IMR-90 (cell line): Measurements from ENCODE around the gene PRKCH. TPM values are rescaled to one million over a fixed set of nuclear protein-coding genes. Genes with fewer than 3 reads are reported as not detected.

Experiments used
- ATAC-seq: fragments of 200-7000 bp; cut with Tn5 transposase; 2 replicates; pipeline ENCODE4 v1.9.1; 2020; ENCODE audit warnings: low read depth, mild to moderate bottlenecking, moderate library complexity
- BruUV-seq: library from RNA; stranded (reverse); fragments of 400-500 nt; replicated peaks from 2 replicates; lab custom pipeline; 2021; lab: Mats Ljungman, UMichigan
- CTCF ChIA-PET: fragments of 300-600 bp; formaldehyde crosslinking; extraction: SDS; loops from one replicate; lab custom pipeline; 2021; ENCODE audit warnings: antibody characterized with exemption; lab: Yijun Ruan, JAX
- POLR2A ChIA-PET: fragments of 300-600 bp; sonication (Branson Sonifier 250); formaldehyde crosslinking; loops from one replicate; lab custom pipeline; 2022; ENCODE audit warnings: antibody characterized with exemption; ENCODE audit not compliant: unreplicated experiment; lab: Charles Lee
- DNase-seq: peaks from one replicate; pipeline ENCODE4 v3.0.0; 2013
- H2AFZ ChIP-seq: replicated peaks from 2 replicates; pipeline ENCODE3; 2013; ENCODE audit warnings: low read length, mild to moderate bottlenecking; ENCODE audit not compliant: poor library complexity
- H2AK5ac ChIP-seq: 2 replicates; pipeline ENCODE4 v1.6.1; 2013; ENCODE audit warnings: low read depth, low read length, inconsistent platforms
- H2AK9ac ChIP-seq: replicated peaks from 2 replicates; pipeline ENCODE3; 2013; ENCODE audit warnings: mild to moderate bottlenecking, low read depth, low read length, moderate library complexity; ENCODE audit not compliant: poor library complexity
- H2BK120ac ChIP-seq: 2 replicates; pipeline ENCODE4 v1.6.1; 2013; ENCODE audit warnings: low read depth, low read length, inconsistent platforms
- H2BK15ac ChIP-seq: 3 replicates; pipeline ENCODE4 v1.6.1; 2013; ENCODE audit warnings: low read depth, low read length, inconsistent platforms
- H2BK20ac ChIP-seq: 2 replicates; pipeline ENCODE4 v1.6.1; 2013; ENCODE audit warnings: low read depth, mild to moderate bottlenecking, inconsistent platforms, low read length, moderate library complexity
- H2BK5ac ChIP-seq: 2 replicates; pipeline ENCODE4 v1.6.1; 2013; ENCODE audit warnings: mild to moderate bottlenecking, low read depth, low read length, inconsistent platforms; ENCODE audit not compliant: poor library complexity, severe bottlenecking
- H3K14ac ChIP-seq: replicated peaks from 2 replicates; pipeline ENCODE4 v1.6.1; 2013; ENCODE audit warnings: low read depth, low read length, inconsistent platforms
- H3K18ac ChIP-seq: 2 replicates; pipeline ENCODE4 v1.6.1; 2013; ENCODE audit warnings: low read depth, low read length, control low read depth
- H3K23ac ChIP-seq: 2 replicates; pipeline ENCODE4 v1.6.1; 2013; ENCODE audit warnings: low read depth, low read length, inconsistent platforms
- H3K27ac ChIP-seq: 2 replicates; pipeline ENCODE4 v1.5.1; 2013; ENCODE audit warnings: mild to moderate bottlenecking, control low read depth, low read length; ENCODE audit not compliant: insufficient read depth
- H3K27me3 ChIP-seq: 2 replicates; pipeline ENCODE4 v1.6.1; 2013; ENCODE audit warnings: low read length; ENCODE audit not compliant: control insufficient read depth, insufficient read depth
- H3K36me3 ChIP-seq: 2 replicates; pipeline ENCODE4 v1.6.1; 2013; ENCODE audit warnings: low read length, mixed read lengths; ENCODE audit not compliant: control insufficient read depth, insufficient read depth
- H3K4ac ChIP-seq: 2 replicates; pipeline ENCODE4 v1.6.1; 2013; ENCODE audit warnings: low read depth, low read length, inconsistent platforms
- H3K4me1 ChIP-seq: 2 replicates; pipeline ENCODE4 v1.6.1; 2013; ENCODE audit warnings: low read length, mixed read lengths; ENCODE audit not compliant: control insufficient read depth, insufficient read depth
- H3K4me2 ChIP-seq: 2 replicates; pipeline ENCODE4 v1.6.1; 2013; ENCODE audit warnings: low read depth, mild to moderate bottlenecking, control low read depth, low read length, moderate library complexity
- H3K4me3 ChIP-seq: 2 replicates; pipeline ENCODE4 v1.5.1; 2013; ENCODE audit warnings: low read depth, mild to moderate bottlenecking, control low read depth, low read length, moderate library complexity; ENCODE audit not compliant: insufficient read depth
- H3K56ac ChIP-seq: 2 replicates; pipeline ENCODE4 v1.6.1; 2013; ENCODE audit warnings: low read length, inconsistent platforms; ENCODE audit not compliant: insufficient read depth; ENCODE audit errors: extremely low read depth
- H3K79me1 ChIP-seq, 2 experiments: 2 replicates each; pipeline ENCODE4 v1.6.1; 2013; ENCODE audit warnings: low read length in 2 of 2, inconsistent platforms in 1 of 2, low read depth in 1 of 2
- H3K9ac ChIP-seq: 2 replicates; pipeline ENCODE4 v1.6.1; 2013; ENCODE audit warnings: low read depth, low read length, control low read depth
- H3K9me1 ChIP-seq: 2 replicates; pipeline ENCODE4 v1.6.1; 2013; ENCODE audit warnings: low read length, inconsistent platforms; ENCODE audit not compliant: insufficient read depth
- H3K9me3 ChIP-seq: 2 replicates; pipeline ENCODE4 v1.6.1; 2013; ENCODE audit warnings: low read length; ENCODE audit not compliant: control insufficient read depth, insufficient read depth
- H4K20me1 ChIP-seq: 2 replicates; pipeline ENCODE4 v1.6.1; 2013; ENCODE audit warnings: low read length, inconsistent platforms; ENCODE audit not compliant: insufficient read depth
- H4K5ac ChIP-seq: 2 replicates; pipeline ENCODE4 v1.6.1; 2013; ENCODE audit warnings: mild to moderate bottlenecking, low read depth, low read length, control low read depth
- H4K8ac ChIP-seq, 2 experiments: 2 replicates each; pipeline ENCODE4 v1.6.1; 2013; ENCODE audit warnings: low read depth in 2 of 2, low read length in 2 of 2, control low read depth in 1 of 2, inconsistent platforms in 1 of 2
- H4K91ac ChIP-seq: 2 replicates; pipeline ENCODE4 v1.6.1; 2013; ENCODE audit warnings: low read depth, low read length, inconsistent platforms; ENCODE audit not compliant: insufficient read depth
- BHLHE40 ChIP-seq: fragments of 150-350 bp; IDR thresholded peaks from 2 replicates; pipeline ENCODE4 v1.6.1; 2016; ENCODE audit warnings: mild to moderate bottlenecking, low read depth, low read length
- CEBPB ChIP-seq: IDR thresholded peaks from 2 replicates; pipeline ENCODE4 v1.6.1; 2012; ENCODE audit warnings: low read depth, low read length, improper control_type of control experiment
- CHD1 ChIP-seq: IDR thresholded peaks from 2 replicates; pipeline ENCODE4 v1.6.1; 2012; ENCODE audit warnings: low read depth, low read length, improper control_type of control experiment
- ELK1 ChIP-seq: fragments of 150-350 bp; IDR thresholded peaks from 2 replicates; pipeline ENCODE4 v1.6.1; 2016; ENCODE audit warnings: low read depth, mild to moderate bottlenecking, low read length, moderate library complexity, borderline replicate concordance
- FOS ChIP-seq: fragments of 150-350 bp; IDR thresholded peaks from 2 replicates; pipeline ENCODE4 v1.6.1; 2016; ENCODE audit warnings: low read depth, low read length
- MXI1 ChIP-seq: IDR thresholded peaks from 2 replicates; pipeline ENCODE4 v1.6.1; 2012; ENCODE audit warnings: low read depth, mild to moderate bottlenecking, low read length, moderate library complexity, borderline replicate concordance
- NFE2L2 ChIP-seq: fragments of 150-350 bp; IDR thresholded peaks from 2 replicates; pipeline ENCODE4 v1.6.1; 2016; ENCODE audit warnings: low read depth, mild to moderate bottlenecking, low read length
- POLR2A ChIP-seq: IDR thresholded peaks from 2 replicates; pipeline ENCODE4 v1.6.1; 2012; ENCODE audit warnings: mild to moderate bottlenecking, low read depth, low read length
- RAD21 ChIP-seq: IDR thresholded peaks from 2 replicates; pipeline ENCODE4 v1.6.1; 2012; ENCODE audit warnings: low read length, improper control_type of control experiment
- RCOR1 ChIP-seq: IDR thresholded peaks from 2 replicates; pipeline ENCODE4 v1.6.1; 2012; ENCODE audit warnings: mild to moderate bottlenecking, low read length, improper control_type of control experiment; ENCODE audit not compliant: insufficient replicate concordance
- RFX5 ChIP-seq: IDR thresholded peaks from 2 replicates; pipeline ENCODE4 v1.8.0; 2012; ENCODE audit warnings: low read depth, mild to moderate bottlenecking, low read length, moderate library complexity
- SMC3 ChIP-seq: fragments of 150-350 bp; IDR thresholded peaks from 2 replicates; pipeline ENCODE4 v1.6.1; 2016; ENCODE audit warnings: low read depth, mild to moderate bottlenecking, antibody characterized with exemption, low read length, moderate library complexity
- USF2 ChIP-seq: fragments of 150-350 bp; IDR thresholded peaks from 2 replicates; pipeline ENCODE4 v1.6.1; 2017; ENCODE audit warnings: mild to moderate bottlenecking, antibody characterized with exemption, low read length, low read depth
- WGBS, 2 experiments: methylation state at CpG; one replicate each; pipeline versions ENCODE4 v1.1.5 to v1.1.7; 2013; ENCODE audit warnings: missing lambda C conversion rate in 2 of 2; ENCODE audit not compliant: insufficient read length in 1 of 2; ENCODE audit errors: extremely low coverage in 2 of 2; 5-methylcytosine and 5-hydroxymethylcytosine counted together
- dilution Hi-C: fragments of 300-500 bp; cut with HindIII; formaldehyde crosslinking; loops from one replicate; pipeline ENCODE4 v1.14.3; 2018; ENCODE audit warnings: low sequenced_read_pairs; ENCODE audit not compliant: unreplicated experiment
- in situ Hi-C: fragments of 300-500 bp; cut with MboI; formaldehyde crosslinking; loops from 3 replicates; pipeline ENCODE4 v1.14.3; 2019; ENCODE audit warnings: low sequenced_read_pairs, inconsistent platforms, mixed read lengths
- intact Hi-C: fragments of 100-400 bp; cut with micrococcal nuclease; formaldehyde crosslinking; loops from 2 replicates; pipeline ENCODE4 v1.10.0; 2022
- polyA plus RNA-seq, 3 experiments: library from polyadenylated mRNA; depleted of rRNA; stranded (reverse); fragments of >200 nt; gene quantifications; 2 replicates each; pipeline ENCODE4 v1.2.3, GENCODE V29; 2012; ENCODE audit warnings: low replicate concordance in 1 of 3
- total RNA-seq: library from RNA; depleted of rRNA; stranded (reverse); fragments of >200 nt; gene quantifications from 2 replicates; pipeline ENCODE4 v1.2.3, GENCODE V29; 2012

Gene PRKCH
- total and polyA plus RNA-seq, 2 of the 4 experiments (the other 2 are of a cell fraction), result 1.6 to 2.3 TPM

GRCh38 chr14:61537563-61538463 lies 216.4 kb downstream of the PRKCH start (continued):
- TF ChIP-seq CHD1 (no peak), RFX5 (no peak), BHLHE40 (peak; percentile 73), POLR2A (no peak)

- H4K20me1 ChIP-seq, result no peaks in the 10 kb centered on the region
- peak overlapping the region; percentile 28; the same call in 1 of the 2 replicates for H4K91ac ChIP-seq
- no TSS peak for BruUV-seq
- ATAC-seq (no peak), DNase-seq (no peak)
- H4K8ac ChIP-seq, result peak overlapping the region; percentile 27 to 60; a peak in 2 of 4 replicates
- H2BK5ac ChIP-seq, result no peak overlapping the region
- in situ Hi-C loops (no loop called here), intact Hi-C loops (no loop called here), dilution Hi-C loops (no loop called here)
- no peak overlapping the region for H3K4me2 ChIP-seq
- H3K27ac ChIP-seq, result no peak overlapping the region
- peak overlapping the region; percentile 18; the same call in 1 of the 2 replicates for H3K18ac ChIP-seq
- peaks cover 3 to 6% of the 10 kb centered on the region in 2 experiments; a peak in 1 of 4 replicates for H3K79me1 ChIP-seq
- H2AK5ac ChIP-seq, result no peak overlapping the region
- no peaks in the 10 kb centered on the region for H3K27me3 ChIP-seq
- H4K5ac ChIP-seq, result no peak overlapping the region
- peak overlapping the region; percentile 12; the same call in 1 of the 3 replicates for H2BK15ac ChIP-seq
- ChIA-PET POLR2A (no interaction called here), CTCF (no interaction called here)
- H3K9me3 ChIP-seq, result no peaks in the 10 kb centered on the region
- peak overlapping the region; percentile 17; the same call in 1 of the 2 replicates for H3K4ac ChIP-seq
- H3K9me1 ChIP-seq, result peaks cover 20% of the 10 kb centered on the region
- H3K36me3 ChIP-seq, result no peaks in the 10 kb centered on the region
- H2BK20ac ChIP-seq, result peak overlapping the region; percentile 57; the same call in 1 of the 2 replicates
- peaks cover 33% of the 10 kb centered on the region for H3K4me1 ChIP-seq
- no peak overlapping the region for H2AK9ac ChIP-seq
- H3K56ac ChIP-seq, result no peak overlapping the region
- no peak overlapping the region for H3K4me3 ChIP-seq
- no peak overlapping the region for H3K14ac ChIP-seq
- no peak overlapping the region for H3K23ac ChIP-seq
- H2AFZ ChIP-seq, result no peak overlapping the region
- no peak overlapping the region for H3K9ac ChIP-seq
- no CpG with 5 or more reads among the region's 5 CpGs for WGBS, 2 experiments
- peak overlapping the region; percentile 21; the same call in 1 of the 2 replicates for H2BK120ac ChIP-seq
- TF ChIP-seq NFE2L2 (no peak), MXI1 (no peak), SMC3 (no peak), FOS (no peak), RCOR1 (no peak), BHLHE40 (no peak), USF2 (no peak), ELK1 (no peak), RAD21 (no peak), POLR2A (no peak), CEBPB (no peak), CHD1 (no peak), RFX5 (no peak)
These were observed 217.2 kb downstream of the PRKCH start for GRCh38 chr14:61538464-61539022.
